NT2/D1 (cell line): ENCODE data around the gene CHP2.

ENCODE experiments used
- YY1 ChIP-seq: IDR thresholded peaks from 2 replicates; pipeline ENCODE4 v1.6.1; 2011; ENCODE audit not compliant: insufficient read length, insufficient read depth
- ZNF274 ChIP-seq: IDR thresholded peaks from 2 replicates; pipeline ENCODE4 v1.6.1; 2011; ENCODE audit warnings: mild to moderate bottlenecking, low read depth, low read length

GRCh38 chr16:23741675-23742303 lies 13.0 kb upstream of the CHP2 start:
- TF ChIP-seq YY1, result no peak
- TF ChIP-seq ZNF274, result no peak
